GM19035 (cell line): ENCODE data around the gene SUPT5H.

Experiments used
- ATAC-seq: cut with Tn5 transposase; IDR thresholded peaks from one replicate; pipeline ENCODE4 v1.9.1; 2021; ENCODE audit not compliant: unreplicated experiment

Gene SUPT5H

DNA sequence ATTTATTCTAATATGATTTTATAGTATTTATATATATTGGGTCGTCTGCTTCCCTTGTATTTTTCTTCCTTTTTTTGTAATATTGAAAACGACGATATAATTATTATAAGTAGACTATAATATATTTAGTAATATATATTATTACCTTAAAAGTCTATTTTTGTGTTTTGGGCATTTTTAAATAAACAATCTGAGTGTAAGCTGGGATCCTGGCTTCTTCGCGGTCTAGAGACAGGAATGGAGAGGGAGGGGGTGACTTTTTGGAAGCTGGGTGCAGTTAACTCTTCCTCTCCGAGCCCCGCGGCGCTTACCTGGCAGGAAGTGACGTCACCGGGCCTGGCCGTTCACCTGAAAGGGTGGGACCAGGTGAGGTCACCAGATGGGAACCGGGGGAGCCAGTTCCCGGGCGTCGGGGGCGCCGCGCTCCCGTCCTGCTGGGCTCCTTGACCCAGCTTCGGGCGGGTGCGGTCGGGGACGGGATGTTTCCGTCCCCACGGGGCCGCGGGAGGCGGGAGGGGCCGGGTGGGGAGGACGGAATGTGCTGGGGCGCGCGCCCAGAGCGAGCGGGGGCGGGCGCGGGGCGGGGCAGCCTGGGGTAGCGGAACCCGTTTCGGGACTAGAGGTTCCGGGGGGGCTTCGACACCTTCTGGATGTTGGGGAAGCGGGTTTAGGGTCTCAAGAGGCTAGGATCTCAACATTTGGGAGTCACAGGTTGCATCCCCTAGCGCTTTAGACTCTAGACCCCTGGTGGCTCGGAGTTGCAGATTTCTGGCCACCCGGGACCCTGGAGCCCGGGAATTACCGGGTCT is 36.0 kb upstream of the SUPT5H start:
- ATAC-seq: no peak

DNA sequence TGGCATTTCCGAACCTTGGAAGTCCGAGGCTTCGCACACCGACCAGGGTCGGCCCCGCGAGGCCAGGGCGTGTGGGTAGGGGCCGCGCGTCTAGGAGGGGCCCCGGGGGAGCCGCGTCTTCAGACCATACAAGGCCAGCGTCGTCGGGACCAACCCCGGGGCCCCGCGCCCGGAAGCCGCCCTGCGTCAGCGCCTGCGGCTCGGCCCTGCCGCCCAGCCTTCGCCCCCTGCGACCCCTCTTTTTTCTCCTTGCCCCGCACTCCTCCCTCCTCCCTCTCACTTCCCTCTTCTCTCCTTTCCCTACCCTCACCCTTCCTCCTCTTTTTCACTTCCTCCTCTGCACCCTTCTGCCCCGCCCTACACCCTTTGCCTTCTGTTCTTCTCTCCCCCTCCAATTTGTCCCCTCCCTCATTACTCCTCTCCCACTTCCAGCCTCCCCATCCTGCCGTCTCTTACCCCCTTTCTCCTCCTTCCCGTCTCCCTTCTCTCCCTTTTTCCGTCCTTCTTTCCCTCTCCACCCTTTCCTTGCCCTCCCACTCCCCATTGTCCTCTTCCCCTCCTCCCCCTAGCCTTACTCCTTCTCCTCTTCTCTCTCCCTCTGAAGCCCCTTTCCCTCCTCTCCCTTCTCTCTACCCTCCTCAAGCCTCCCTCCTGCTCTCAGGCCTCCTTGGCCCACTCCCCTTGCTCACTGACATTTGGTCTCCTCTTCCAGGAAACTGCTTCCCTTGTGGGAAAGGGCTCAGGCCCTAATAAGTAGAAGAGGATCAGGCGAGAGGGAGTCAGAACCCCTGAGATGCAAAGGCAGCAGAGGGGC is 35.2 kb upstream of the SUPT5H start:
- ATAC-seq: no peak

DNA sequence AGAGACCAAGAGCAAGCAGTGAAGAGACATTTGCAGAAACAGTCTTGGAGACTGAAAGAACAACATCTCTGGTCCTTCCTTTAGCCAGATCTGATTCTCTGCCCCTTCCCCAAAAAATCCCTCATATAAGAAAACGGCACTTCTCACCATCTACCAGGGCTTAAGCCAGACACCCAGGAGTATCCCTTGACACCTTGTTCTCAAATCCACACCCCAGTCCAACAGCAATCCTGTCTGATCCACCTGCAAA is 34.6 kb upstream of the SUPT5H start:
- ATAC-seq: no peak

DNA sequence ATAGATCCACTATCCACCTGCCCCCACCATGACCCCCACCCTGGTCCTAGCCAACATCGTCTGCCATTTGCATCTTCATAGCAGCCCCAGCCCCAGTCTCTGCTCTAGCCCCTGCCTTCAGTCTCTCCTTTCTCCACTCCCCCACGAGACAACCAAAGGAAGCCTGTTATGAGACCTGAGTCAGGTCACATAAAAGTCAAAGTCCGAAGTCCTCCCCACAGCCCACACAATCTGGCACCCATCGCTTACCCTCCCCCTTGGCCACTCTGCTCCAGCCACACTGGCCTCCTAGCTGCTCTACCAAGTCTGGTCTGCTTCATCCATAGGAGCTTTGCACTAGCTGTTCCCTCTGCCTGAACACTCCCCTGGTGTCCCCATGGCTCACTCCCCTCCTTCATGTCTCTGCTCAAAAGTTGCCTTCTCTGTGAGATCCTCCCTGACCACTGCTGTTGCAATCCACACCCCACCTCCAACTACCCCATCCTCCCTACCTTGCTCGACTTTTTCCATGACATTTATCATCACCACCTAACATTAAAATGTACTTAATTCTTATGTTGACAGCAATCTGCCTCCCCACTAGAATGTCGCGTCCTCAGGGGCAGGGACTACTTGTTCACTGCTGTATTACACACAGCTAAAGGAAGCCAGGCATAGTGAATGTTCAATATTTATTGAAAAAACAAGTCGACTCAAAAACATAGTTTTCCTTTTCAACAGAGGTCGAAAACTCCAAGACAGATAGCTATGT is 34.1 kb upstream of the SUPT5H start:
- no peak for ATAC-seq

DNA sequence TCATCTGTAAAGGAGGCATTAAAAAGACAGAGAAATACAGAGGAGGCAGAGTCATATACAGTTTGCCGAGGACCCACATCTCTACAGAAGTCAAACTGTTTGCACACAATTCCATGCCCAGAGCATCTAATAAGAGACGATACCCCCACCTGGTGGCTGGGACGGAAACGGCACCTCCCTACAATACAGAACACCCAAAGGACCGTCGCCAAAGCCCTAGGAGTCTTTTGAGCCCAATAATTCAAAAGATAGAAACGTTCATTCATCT is 33.6 kb upstream of the SUPT5H start:
- peak; percentile 26 for ATAC-seq

DNA sequence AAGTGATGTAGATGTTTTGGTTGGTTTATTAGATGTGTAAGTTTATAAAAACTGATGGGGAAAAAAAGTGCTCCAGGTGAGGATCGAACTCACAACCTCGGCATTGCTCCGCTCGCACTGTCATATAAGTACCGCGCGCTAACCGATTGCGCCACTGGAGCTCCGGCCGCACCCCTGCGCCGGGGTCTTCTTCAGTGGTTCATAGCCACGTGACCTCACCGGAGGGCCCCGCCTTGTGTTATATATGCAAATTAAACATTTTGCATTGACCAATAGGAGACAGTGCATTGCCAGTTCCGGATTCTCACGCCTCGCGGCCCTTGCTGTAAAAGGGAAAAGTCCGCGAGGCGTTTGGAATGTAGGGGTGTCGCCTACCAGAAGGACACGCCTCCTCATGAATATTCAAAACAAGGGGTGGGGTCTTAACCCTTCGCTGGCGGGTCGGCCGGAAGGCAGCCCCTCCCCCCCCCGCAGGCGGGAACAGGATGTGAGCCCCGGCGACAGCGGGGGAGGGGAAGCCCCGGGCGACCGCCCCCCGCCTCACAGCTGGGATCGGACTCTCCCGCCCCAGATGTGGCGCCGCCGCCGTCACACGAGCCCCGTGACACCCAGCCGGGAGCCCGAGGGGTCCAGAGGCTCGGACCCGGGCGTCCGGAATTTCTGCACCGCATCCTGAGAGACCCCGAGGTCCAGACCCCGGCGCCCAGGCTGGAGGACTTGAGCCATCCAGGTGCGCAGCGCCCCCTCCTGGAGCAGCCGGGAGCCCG is 33.1 kb upstream of the SUPT5H start, which contains the start of gene PLEKHG2:
Gene PLEKHG2, plus strand, starts transcription at position 570 of the 767 bp plus-strand sequence. CDS start 1,418 bp downstream, outside the sequence.
- peak; percentile 53 for ATAC-seq

DNA sequence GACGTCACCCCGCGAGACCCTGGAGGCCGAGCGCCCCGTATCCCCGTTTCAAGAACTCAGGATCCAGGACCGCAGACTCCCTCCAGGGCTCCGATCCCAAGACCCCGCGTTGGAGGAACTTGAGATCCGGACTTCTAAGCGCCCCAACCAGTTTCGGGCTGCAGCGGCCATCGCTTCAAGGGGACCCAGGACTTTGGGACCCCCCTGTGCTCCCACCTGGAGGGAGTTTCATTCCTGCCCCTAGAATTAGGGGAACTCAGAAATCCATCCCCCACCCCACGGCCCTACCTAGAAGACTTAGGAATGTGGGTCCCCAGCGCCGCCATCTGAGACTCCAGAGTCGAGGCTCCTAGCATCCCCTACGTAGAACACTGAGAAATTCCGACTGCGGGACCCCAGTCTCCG is 32.5 kb upstream of the SUPT5H start:
- ATAC-seq: no peak

DNA sequence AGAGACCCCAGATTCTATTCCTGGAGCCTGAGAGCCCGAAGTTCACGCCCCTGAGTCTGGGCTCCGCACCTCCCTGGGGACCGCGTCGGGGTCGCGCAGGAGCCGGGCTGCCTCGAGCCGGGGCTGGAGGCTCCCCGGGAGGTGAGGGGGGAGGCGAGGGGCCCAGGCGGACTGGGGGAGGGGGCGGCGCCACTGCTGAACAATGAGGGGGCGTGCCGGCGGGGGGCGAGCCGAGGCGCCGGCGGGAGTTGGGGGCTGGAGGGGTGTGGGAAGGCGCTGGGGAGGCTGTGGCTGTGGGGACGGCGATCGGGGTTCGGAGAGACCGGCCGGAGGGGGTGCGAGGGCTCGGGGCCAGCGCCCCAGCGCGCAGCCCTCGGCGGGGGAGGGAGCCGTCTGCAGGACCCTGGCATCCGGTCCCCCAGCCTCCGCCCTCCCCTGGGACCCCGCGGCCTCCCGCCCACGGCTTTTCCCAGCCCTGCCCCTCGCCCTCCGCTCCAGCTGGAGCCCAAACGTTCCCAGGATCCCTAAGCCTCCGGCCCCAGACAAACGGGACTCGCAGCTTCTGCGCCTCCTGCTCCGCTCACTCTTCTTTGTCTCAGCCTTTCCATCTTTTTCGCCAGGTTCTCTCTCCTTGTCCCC is 32.0 kb upstream of the SUPT5H start:
- ATAC-seq: no peak

DNA sequence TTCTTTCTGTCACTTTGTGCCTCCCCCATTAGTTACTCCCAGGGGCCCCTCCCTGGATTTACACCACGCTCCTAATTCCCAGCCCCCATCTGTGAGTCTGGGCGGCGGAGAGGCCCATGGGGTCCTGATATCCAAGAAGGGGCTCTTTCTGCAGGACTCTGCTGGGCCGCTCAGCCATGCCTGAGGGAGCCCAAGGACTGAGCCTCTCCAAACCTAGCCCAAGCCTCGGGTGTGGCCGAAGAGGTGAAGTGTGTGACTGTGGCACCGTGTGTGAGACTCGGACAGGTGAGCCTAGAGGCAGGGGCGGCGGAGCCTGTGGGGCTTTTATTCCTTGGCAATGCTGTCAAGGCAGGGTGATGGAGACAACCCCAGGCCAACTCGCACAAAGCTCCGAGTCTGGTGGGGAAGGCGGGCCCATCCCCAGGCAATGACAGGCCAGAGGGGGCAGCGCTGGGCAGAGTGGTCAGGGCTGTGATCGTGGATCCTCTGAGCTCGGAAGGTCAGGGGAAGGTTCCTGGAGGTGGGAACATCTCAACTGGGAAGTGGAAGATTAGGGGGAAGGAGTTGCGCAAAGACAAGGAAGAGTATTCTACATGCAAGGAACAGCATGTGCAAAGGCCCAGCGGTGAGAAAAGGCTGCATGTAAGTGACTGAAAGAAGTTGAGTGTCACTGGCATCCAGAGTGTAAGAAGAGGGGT is 31.3 kb upstream of the SUPT5H start:
- ATAC-seq: no peak

DNA sequence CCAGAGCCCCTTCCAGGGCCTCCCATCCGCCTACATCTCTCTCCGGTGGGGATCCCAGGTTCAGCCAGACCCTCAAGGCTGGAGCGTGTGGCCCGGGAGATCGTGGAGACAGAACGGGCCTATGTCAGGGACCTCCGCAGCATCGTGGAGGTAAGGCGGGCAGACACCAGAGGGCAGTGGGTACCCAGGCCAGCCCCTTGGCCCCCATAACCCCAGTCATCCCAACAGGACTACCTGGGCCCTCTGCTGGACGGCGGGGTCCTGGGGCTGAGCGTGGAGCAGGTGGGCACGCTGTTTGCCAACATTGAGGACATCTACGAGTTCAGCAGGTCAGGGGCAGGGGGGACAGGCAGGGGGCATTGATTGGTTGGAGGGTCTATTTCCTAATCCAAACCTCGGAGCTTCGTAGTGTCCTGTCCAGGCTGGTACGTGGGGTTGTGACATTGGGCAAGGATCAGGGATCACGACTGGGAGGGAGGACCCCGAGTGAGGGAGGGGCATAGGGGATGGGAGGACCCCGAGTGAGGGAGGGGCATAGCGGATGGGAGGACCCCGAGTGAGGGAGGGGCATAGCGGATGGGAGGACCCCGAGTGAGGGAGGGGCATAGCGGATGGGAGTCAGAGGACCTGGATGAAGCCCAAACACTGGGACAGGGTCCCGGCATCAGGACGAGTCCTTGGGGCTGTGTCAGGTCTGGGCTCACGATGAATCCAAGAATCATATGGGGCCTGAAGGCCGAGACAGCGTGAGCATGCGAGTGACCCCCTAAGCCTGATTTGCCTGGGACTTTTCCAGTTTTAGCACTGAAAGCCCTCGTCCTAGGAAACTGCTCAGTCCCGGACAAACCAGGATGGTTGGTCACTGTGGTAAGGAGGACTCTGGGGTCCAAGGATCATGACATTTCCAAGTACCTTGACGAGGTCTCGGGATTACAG is 30.0 kb upstream of the SUPT5H start:
- ATAC-seq: no peak

DNA sequence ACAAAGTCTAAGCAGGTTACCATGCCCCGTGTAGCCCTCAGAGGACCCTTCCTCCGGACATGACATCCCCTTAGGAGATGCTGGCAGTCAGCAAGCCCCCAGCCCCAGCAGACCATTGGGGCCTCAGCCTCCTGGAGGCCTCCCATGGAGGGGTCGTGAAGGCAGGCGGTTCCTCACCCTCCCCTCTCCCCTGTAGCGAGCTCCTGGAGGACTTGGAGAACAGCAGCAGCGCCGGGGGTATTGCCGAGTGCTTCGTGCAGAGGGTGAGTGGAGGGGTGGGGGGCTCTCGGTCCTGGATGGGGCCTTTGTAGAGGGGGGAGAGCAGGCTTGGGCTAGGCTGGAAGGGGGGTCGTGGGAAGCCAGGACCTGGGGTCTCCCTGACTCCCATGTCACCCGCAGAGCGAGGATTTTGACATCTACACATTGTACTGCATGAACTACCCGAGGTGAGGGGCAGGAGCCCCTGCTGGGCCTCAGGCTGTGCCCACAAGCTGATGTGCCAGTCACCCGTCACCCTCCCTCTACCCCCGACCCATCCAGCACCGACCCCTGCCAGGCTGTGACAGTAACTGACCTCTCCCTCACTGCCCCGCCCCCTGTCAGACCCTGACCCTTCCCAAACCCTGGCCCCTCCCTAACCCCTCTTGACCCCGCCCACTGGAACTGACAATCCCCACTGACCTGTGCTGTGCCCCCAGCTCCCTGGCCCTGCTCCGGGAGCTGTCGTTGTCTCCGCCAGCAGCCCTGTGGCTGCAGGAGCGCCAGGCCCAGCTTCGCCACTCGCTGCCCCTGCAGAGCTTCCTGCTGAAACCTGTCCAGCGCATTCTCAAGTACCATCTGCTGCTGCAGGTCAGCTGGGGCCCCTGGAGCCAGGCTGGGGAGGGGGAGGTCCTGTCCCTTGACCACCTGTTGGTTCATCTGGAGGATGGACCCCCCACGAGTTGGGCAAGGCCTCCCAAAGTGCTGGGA is 28.9 kb upstream of the SUPT5H start:
- no peak for ATAC-seq

DNA sequence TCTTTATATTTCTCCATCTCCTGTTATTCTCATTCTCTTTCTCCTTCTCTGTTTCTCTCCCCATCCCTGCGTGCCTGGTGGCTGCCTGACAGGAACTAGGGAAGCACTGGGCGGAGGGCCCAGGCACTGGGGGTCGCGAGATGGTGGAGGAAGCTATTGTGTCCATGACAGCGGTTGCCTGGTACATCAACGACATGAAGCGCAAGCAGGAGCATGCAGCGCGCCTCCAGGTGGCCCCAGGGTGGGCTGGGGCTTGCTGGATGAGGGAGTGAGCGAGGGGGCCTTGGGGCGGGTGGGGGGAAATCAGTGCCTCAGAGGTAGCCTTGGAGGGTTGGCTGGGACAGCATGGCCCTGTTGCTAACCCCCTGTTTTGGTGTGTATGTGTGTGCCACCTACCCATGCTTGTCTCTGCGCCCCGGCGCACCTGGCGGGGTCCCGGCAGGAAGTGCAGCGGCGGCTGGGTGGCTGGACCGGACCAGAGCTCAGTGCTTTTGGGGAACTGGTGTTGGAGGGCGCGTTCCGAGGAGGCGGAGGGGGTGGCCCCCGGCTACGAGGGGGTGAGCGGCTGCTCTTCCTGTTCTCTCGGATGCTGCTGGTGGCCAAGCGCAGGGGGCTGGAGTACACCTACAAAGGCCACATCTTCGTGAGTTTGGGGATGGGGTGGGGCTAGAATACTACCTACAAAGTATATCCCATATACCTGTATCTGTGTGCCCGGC is 27.8 kb upstream of the SUPT5H start:
- ATAC-seq: no peak

DNA sequence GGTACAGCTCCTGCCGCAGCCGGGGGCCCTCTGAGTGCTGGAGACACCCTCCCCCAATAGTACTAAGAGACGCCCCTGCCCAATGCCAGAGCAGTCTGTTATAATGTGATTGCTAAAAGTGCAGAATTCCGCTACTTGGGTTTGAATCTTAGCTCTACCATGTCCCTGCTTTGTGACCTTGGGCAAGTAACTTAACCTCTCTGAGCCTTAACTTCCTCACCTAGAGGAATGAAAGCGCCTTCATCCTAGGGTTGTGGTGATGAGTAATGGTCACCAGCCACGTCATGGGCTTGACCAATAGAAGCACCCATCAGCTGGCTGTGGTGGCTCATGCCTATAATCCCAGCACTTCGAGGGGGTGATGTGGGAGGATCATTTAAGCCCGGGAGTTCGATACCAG is 26.4 kb upstream of the SUPT5H start:
- ATAC-seq: no peak

DNA sequence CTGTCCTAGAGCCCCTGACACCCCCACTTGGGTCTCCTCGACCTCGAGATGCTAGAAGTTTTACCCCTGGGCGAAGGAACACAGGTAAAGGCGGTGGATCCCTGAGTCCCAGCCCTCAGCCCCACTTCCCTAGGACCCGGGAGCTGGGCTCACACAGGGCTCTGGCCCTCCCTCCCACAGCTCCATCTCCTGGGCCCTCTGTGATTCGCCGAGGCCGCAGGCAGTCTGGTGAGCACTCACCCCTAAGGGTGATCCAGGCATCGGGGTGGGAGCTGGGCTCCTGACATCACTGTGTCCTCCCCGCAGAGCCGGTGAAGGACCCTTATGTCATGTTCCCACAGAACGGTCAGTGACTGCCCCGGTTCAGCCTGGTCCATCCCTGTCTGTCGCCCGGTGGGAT is 24.6 kb upstream of the SUPT5H start:
- ATAC-seq: no peak

DNA sequence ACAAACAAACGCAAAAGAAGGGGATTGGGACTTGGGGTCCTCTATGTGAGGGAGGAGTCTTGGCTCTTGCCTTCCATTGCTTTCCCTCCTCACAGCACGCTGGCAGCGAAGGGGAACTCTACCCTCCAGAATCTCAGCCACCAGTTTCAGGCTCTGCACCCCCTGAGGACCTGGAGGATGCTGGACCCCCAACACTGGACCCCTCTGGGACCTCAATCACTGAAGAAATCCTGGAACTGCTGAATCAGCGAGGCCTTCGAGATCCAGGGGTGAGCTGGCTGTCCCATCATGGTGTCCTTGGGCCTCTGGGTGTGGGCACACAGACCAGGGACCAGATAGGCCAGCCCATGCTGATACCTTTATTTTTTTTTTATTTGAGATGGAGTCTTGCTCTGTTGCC is 23.4 kb upstream of the SUPT5H start:
- ATAC-seq: no peak

DNA sequence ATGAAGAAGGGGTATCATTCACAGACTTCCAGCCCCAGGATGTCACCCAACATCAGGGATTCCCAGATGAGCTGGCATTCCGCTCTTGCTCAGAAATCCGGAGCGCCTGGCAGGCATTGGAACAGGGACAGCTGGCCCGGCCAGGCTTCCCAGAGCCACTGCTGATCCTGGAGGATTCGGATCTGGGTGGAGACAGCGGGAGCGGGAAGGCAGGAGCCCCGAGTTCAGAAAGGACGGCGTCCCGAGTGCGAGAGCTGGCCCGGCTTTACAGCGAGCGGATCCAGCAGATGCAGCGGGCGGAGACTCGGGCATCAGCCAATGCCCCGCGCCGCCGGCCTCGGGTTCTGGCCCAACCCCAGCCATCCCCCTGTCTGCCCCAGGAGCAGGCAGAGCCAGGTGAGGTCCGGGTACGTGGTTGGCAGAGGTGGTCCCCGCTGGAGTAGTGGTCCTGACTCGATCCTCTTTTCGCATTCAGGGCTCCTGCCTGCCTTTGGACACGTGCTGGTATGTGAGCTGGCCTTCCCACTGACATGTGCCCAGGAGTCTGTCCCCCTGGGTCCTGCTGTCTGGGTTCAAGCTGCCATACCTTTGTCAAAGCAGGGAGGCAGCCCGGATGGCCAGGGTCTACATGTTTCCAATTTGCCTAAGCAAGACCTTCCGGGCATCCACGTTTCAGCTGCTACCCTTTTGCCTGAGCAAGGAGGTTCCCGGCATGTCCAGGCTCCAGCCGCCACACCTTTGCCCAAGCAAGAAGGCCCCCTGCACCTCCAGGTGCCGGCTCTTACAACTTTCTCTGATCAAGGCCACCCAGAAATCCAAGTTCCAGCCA is 21.9 kb upstream of the SUPT5H start:
- no peak for ATAC-seq
